ENCODE data around the gene PPME1. TPM values are rescaled to one million over a fixed set of nuclear protein-coding genes. Genes with fewer than 3 reads are reported as not detected.

Gene PPME1
- total RNA-seq, 1 experiment from 2014 or later, result 81.0 TPM

DNA sequence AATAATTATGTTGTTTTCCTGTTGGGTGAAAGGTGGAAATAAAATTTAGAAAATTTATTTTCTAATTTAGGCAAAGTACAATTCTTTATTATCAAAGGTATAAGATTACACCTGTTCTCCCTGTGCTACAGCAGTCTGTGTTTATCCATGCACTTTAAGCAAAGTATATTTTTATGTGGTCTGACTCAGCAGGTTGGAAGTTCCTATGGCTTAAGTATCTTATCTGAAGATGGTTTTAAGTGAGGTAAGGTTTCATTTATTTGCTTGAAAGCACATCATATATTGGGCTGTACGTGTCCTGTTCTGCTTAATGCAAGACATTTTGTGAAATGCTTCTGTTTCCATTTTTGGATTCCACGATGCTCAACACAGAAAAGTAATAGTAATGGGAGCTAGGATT is 14.6 kb downstream of the PPME1 start:
- ChIA-PET POLR2A (ENCODE audit: unreplicated experiment) (no interaction called here), CTCF (no interaction called here)
- Histone ChIP-seq H3K36me3 (ENCODE audit: low read depth) (peaks cover 17% of the 10 kb centered on the region), H3K4me3 (no peak overlapping the region), H3K27me3 (ENCODE audit: insufficient read depth, low read depth) (no peaks in the 10 kb centered on the region), H3K9me2 (ENCODE audit: insufficient read depth) (no peaks in the 10 kb centered on the region), H3K4me2 (no peak overlapping the region), H3K9me3 (ENCODE audit: insufficient read depth, low read depth) (no peaks in the 10 kb centered on the region), H3K4me1 (replicated peaks; ENCODE audit: insufficient read depth) (peaks cover 8% of the 10 kb centered on the region; the same call in 1 of the 2 replicates), H4K20me1 (ENCODE audit: insufficient read depth) (peaks cover 3% of the 10 kb centered on the region), H2AFZ (no peak overlapping the region), H3K79me2 (ENCODE audit: low read depth) (peaks cover 57% of the 10 kb centered on the region), H3F3A (ENCODE audit: insufficient read depth, low read depth) (0 out of 2 replicates have a peak, but pooled peaks cover 7% of the 10 kb centered on the region), H3K27ac (peak overlapping the region; percentile 7; the same call in 1 of the 2 replicates)
- intact Hi-C loops (cut with micrococcal nuclease; ENCODE audit: unreplicated experiment), result no loop called here
- peak in 1 of 2 experiments; percentile 56 for DNase-seq
- no peak for TF ChIP-seq EZH2 (IDR thresholded peaks at IDR 0.05; ENCODE audit: low read depth)
- TF ChIP-seq, protein P1, sequence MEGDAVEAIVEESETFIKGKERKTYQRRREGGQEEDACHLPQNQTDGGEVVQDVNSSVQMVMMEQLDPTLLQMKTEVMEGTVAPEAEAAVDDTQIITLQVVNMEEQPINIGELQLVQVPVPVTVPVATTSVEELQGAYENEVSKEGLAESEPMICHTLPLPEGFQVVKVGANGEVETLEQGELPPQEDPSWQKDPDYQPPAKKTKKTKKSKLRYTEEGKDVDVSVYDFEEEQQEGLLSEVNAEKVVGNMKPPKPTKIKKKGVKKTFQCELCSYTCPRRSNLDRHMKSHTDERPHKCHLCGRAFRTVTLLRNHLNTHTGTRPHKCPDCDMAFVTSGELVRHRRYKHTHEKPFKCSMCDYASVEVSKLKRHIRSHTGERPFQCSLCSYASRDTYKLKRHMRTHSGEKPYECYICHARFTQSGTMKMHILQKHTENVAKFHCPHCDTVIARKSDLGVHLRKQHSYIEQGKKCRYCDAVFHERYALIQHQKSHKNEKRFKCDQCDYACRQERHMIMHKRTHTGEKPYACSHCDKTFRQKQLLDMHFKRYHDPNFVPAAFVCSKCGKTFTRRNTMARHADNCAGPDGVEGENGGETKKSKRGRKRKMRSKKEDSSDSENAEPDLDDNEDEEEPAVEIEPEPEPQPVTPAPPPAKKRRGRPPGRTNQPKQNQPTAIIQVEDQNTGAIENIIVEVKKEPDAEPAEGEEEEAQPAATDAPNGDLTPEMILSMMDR (conservative IDR thresholded peaks at IDR 0.05), result no peak
- BruUV-seq (replicated peaks), result no TSS peak

DNA sequence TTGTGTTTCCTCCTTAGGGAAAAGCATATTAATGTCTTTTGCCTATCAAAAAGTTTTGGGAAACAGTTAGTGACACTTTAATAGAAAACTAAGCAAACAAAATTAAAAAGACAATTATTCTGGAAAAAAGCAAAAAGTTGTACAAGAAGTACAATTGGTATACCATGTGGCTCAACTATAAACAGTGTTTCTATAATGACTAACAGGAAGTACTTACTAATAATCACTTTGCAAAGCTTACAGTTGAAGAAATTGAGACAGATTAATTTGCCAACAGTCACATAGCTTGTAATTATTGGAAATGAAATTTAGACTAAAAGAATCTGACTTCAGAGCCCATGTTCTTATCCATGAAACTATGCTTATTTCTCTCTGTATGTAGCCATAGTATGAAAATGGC is 24.7 kb downstream of the PPME1 start:
- no peaks in the 10 kb centered on the region for H3K27me3 ChIP-seq (ENCODE audit: insufficient read depth, low read depth)
- no peaks in the 10 kb centered on the region for H3K9me2 ChIP-seq (ENCODE audit: insufficient read depth)
- peaks cover 10% of the 10 kb centered on the region; the same call in 1 of the 2 replicates for H3K36me3 ChIP-seq (ENCODE audit: low read depth)
- intact Hi-C loops (cut with micrococcal nuclease; ENCODE audit: unreplicated experiment), result no loop called here
- no peak for DNase-seq
- no TSS peak for BruUV-seq (replicated peaks)
- H3K27ac ChIP-seq, result peak overlapping the region; percentile 7; the same call in 1 of the 2 replicates
- H3K4me3 ChIP-seq, result no peak overlapping the region
- H3K4me1 ChIP-seq (replicated peaks; ENCODE audit: insufficient read depth), result peaks cover 23% of the 10 kb centered on the region
- peaks cover 8% of the 10 kb centered on the region; the same call in 1 of the 2 replicates for H3K9me3 ChIP-seq (ENCODE audit: insufficient read depth, low read depth)
- ChIA-PET CTCF (no interaction called here), POLR2A (ENCODE audit: unreplicated experiment) (interaction anchor here (0.7 kb wide), 2 partner anchors 26 to 136 kb away, joined by 4 to 8 read pairs; no protein-coding TSS in a partner anchor)
- H2AFZ ChIP-seq, result no peak overlapping the region
- peaks cover 31% of the 10 kb centered on the region for H3K79me2 ChIP-seq (ENCODE audit: low read depth)
- H4K20me1 ChIP-seq (ENCODE audit: insufficient read depth), result no peaks in the 10 kb centered on the region
- H3F3A ChIP-seq (ENCODE audit: insufficient read depth, low read depth), result 0 out of 2 replicates have a peak, but pooled peaks cover 3% of the 10 kb centered on the region
- TF ChIP-seq, protein P1 (conservative IDR thresholded peaks at IDR 0.05), result no peak
- no peak for TF ChIP-seq EZH2 (IDR thresholded peaks at IDR 0.05; ENCODE audit: low read depth)
- no peak overlapping the region for H3K4me2 ChIP-seq

DNA sequence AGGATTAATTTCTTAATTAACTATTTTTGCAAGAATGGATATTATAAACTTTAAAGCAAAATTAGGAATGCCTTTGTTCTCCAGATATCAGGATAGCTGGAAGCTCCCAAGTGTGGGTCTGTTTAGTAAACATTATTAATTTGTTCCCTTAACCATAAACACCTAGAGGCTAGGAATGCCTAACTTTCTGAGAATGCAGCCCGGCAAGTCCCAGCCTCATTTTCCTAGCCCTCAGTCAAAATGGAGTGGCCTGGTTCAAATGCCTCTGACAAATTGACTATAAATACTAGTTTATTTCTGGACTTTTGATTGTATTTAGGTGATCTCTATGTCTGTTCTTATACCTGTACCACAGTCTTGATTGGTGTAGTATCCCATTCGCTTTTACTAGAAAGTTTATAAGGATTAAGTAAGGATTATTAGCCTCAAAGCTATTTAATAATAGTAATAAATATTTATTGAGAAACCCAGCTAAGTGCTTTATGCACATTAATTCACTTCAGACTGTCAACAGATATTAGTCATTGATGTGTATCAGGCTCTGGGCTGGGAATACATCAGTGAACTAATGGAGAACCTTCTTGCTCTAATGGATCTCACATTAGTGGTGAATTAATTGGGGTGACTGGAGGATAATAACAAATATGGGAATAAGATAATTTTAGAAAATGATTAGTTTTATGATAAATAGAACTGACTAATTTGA is 25.8 kb downstream of the PPME1 start:
- Histone ChIP-seq H3K27ac (no peak overlapping the region), H3K4me3 (no peak overlapping the region), H3K27me3 (ENCODE audit: insufficient read depth, low read depth) (no peaks in the 10 kb centered on the region), H3K79me2 (ENCODE audit: low read depth) (peaks cover 22% of the 10 kb centered on the region), H2AFZ (no peak overlapping the region), H3K9me3 (ENCODE audit: insufficient read depth, low read depth) (peaks cover 8% of the 10 kb centered on the region; the same call in 1 of the 2 replicates), H3K9me2 (ENCODE audit: insufficient read depth) (no peaks in the 10 kb centered on the region), H3K36me3 (ENCODE audit: low read depth) (peaks cover 10% of the 10 kb centered on the region; the same call in 1 of the 2 replicates), H3F3A (ENCODE audit: insufficient read depth, low read depth) (0 out of 2 replicates have a peak, but pooled peaks cover 3% of the 10 kb centered on the region), H3K4me1 (replicated peaks; ENCODE audit: insufficient read depth) (peaks cover 23% of the 10 kb centered on the region), H3K4me2 (no peak overlapping the region), H4K20me1 (ENCODE audit: insufficient read depth) (no peaks in the 10 kb centered on the region)
- DNase-seq, result no peak
- no peak for TF ChIP-seq EZH2 (IDR thresholded peaks at IDR 0.05; ENCODE audit: low read depth)
- TF ChIP-seq, protein P1 (conservative IDR thresholded peaks at IDR 0.05), result no peak
- CTCF ChIA-PET, result no interaction called here
- BruUV-seq (replicated peaks), result no TSS peak
- intact Hi-C loops (cut with micrococcal nuclease; ENCODE audit: unreplicated experiment), result no loop called here
- POLR2A ChIA-PET (ENCODE audit: unreplicated experiment), result interaction anchor here (0.6 to 0.7 kb wide), 2 partner anchors 137 to 174 kb away, joined by 5 to 8 read pairs; no protein-coding TSS in a partner anchor
